HG02678 (cell line): Measurements from ENCODE around the gene MSANTD2.
"Not testable (repeated sequence)": the region's sequence is repeated elsewhere in the genome, so short reads cannot be mapped to it uniquely, and the experiment has no call there.

Source experiments
- ATAC-seq: cut with Tn5 transposase; IDR thresholded peaks from one replicate; pipeline ENCODE4 v1.9.1; 2021; ENCODE audit warnings: mild to moderate bottlenecking, moderate library complexity; ENCODE audit not compliant: unreplicated experiment

MSANTD2 gene

GRCh38 chr11:124778281-124778680, 21.9 kb downstream of the MSANTD2 start:
- ATAC-seq = no peak

- ATAC-seq = no peak
These were observed 23.2 kb downstream of the MSANTD2 start for GRCh38 chr11:124776865-124777645.

- not testable (repeated sequence) for ATAC-seq
These were observed 29.2 kb downstream of the MSANTD2 start for GRCh38 chr11:124770959-124771358.

GRCh38 chr11:124769806-124770774, 30.1 kb downstream of the MSANTD2 start:
- ATAC-seq = no peak

GRCh38 chr11:124768914-124769313, 31.3 kb downstream of the MSANTD2 start:
- no peak for ATAC-seq

GRCh38 chr11:124766156-124766555, 34.0 kb downstream of the MSANTD2 start:
- ATAC-seq = no peak

GRCh38 chr11:124763156-124763947, 36.9 kb downstream of the MSANTD2 start:
- ATAC-seq = peak; percentile 17

GRCh38 chr11:124762624-124763155, 37.5 kb downstream of the MSANTD2 start:
- ATAC-seq = no peak

- ATAC-seq = peak; percentile 62
These were observed 38.0 kb downstream of the MSANTD2 start, which contains the start of gene ESAM for GRCh38 chr11:124762105-124762623. ESAM (minus strand) TSS chr11:124762290; CDS start chr11:124762154, 136 bp downstream.

GRCh38 chr11:124761301-124762104, 38.7 kb downstream of the MSANTD2 start:
- peak; percentile 0 for ATAC-seq

- ATAC-seq = no peak
These were observed 39.4 kb downstream of the MSANTD2 start for GRCh38 chr11:124760806-124761205.

GRCh38 chr11:124760205-124760652, 40.0 kb downstream of the MSANTD2 start:
- peak; percentile 19 for ATAC-seq

GRCh38 chr11:124759266-124760204, 40.7 kb downstream of the MSANTD2 start:
- ATAC-seq = no peak

GRCh38 chr11:124758355-124759265, 41.6 kb downstream of the MSANTD2 start:
- peak; percentile 52 for ATAC-seq

GRCh38 chr11:124757320-124757719, 42.9 kb downstream of the MSANTD2 start:
- no peak for ATAC-seq

GRCh38 chr11:124756753-124757227, 43.4 kb downstream of the MSANTD2 start:
- no peak for ATAC-seq
